Neural cell (in vitro differentiated cells): Measurements from ENCODE around the gene ADGRB2. TPM values are rescaled to one million over a fixed set of nuclear protein-coding genes. Genes with fewer than 3 reads are reported as not detected.

Experiments
- H2AFZ ChIP-seq: fragments of 200-600, 300-800 bp; sonication (generic), shearing (Covaris generic); 2 replicates; pipeline ENCODE4 v1.6.0; 2014; ENCODE audit warnings: low read depth, mild to moderate bottlenecking, antibody characterized with exemption, low read length, moderate library complexity
- H3F3A ChIP-seq: fragments of 200-600 bp; shearing (Covaris generic); 2 replicates; pipeline ENCODE4 v1.6.1; 2016; ENCODE audit warnings: mild to moderate bottlenecking, moderate library complexity, mixed read lengths, antibody characterized with exemption, low read length; ENCODE audit not compliant: insufficient read depth, poor library complexity, severe bottlenecking
- H3K27ac ChIP-seq: fragments of 200-600, 300-800 bp; sonication (generic), shearing (Covaris generic); 2 replicates; pipeline ENCODE4 v1.5.1; 2014; ENCODE audit warnings: mild to moderate bottlenecking, low read length, moderate library complexity
- H3K27me3 ChIP-seq: fragments of 300-800, 200-600 bp; sonication (generic), shearing (Covaris generic); 2 replicates; pipeline ENCODE4 v1.6.0; 2014; ENCODE audit warnings: mild to moderate bottlenecking, low read depth, low read length, moderate library complexity; ENCODE audit not compliant: insufficient read depth
- H3K36me3 ChIP-seq: fragments of 300-800, 200-600 bp; sonication (generic), shearing (Covaris generic); 2 replicates; pipeline ENCODE4 v1.5.1; 2014; ENCODE audit warnings: mild to moderate bottlenecking, antibody characterized with exemption, low read length, moderate library complexity; ENCODE audit not compliant: insufficient read depth
- H3K4me2 ChIP-seq: fragments of 300-800, 200-600 bp; sonication (generic), shearing (Covaris generic); 2 replicates; pipeline ENCODE4 v1.6.0; 2014; ENCODE audit warnings: mild to moderate bottlenecking, low read length
- H3K4me3 ChIP-seq: fragments of 300-800, 200-600 bp; sonication (generic), shearing (Covaris generic); 2 replicates; pipeline ENCODE4 v1.5.1; 2014; ENCODE audit warnings: mild to moderate bottlenecking, low read length, moderate library complexity
- H3K79me2 ChIP-seq: fragments of 200-600 bp; shearing (Covaris generic); replicated peaks from 2 replicates; pipeline ENCODE4 v1.6.0; 2014; ENCODE audit warnings: mild to moderate bottlenecking, low read length, moderate library complexity; ENCODE audit not compliant: insufficient read depth
- H3K9ac ChIP-seq: fragments of 300-800, 200-600 bp; sonication (generic), shearing (Covaris generic); 2 replicates; pipeline ENCODE4 v1.6.1; 2016; ENCODE audit warnings: mild to moderate bottlenecking, low read length, mixed read lengths
- H3K9me2 ChIP-seq: fragments of 200-600 bp; shearing (Covaris generic); 2 replicates; pipeline ENCODE4 v1.6.1; 2016; ENCODE audit warnings: mild to moderate bottlenecking, low read length, mixed read lengths; ENCODE audit not compliant: insufficient read depth
- H3K9me3 ChIP-seq: fragments of 200-600, 300-800 bp; sonication (generic), shearing (Covaris generic); 2 replicates; pipeline ENCODE4 v1.6.1; 2016; ENCODE audit warnings: mild to moderate bottlenecking, mixed run types, low read length, moderate library complexity, mixed read lengths
- H4K20me1 ChIP-seq: fragments of 200-600 bp; shearing (Covaris generic); 2 replicates; pipeline ENCODE4 v1.6.1; 2016; ENCODE audit warnings: mild to moderate bottlenecking, mixed run types; ENCODE audit not compliant: insufficient read depth
- EP300 ChIP-seq: fragments of 450-650 bp; conservative IDR thresholded peaks from 2 replicates; pipeline ENCODE4 v1.6.1; 2014; ENCODE audit warnings: antibody characterized with exemption, mild to moderate bottlenecking, moderate library complexity; ENCODE audit not compliant: poor library complexity, severe bottlenecking
- EZH2 ChIP-seq: fragments of 200-600, 300-800 bp; shearing (Covaris generic), sonication (generic); IDR thresholded peaks from 2 replicates; pipeline ENCODE4 v1.6.1; 2014; ENCODE audit warnings: antibody characterized with exemption, low read length, borderline replicate concordance, mild to moderate bottlenecking; ENCODE audit not compliant: insufficient read depth, poor library complexity, severe bottlenecking
- MXI1 ChIP-seq: fragments of 450-650 bp; conservative IDR thresholded peaks from 2 replicates; pipeline ENCODE4 v1.6.1; 2014; ENCODE audit warnings: antibody characterized with exemption, mild to moderate bottlenecking; ENCODE audit not compliant: poor library complexity, severe bottlenecking
- POLR2AphosphoS5 ChIP-seq: IDR thresholded peaks from 2 replicates; pipeline ENCODE4 v1.6.1; 2012
- RAD21 ChIP-seq: fragments of 450-650 bp; conservative IDR thresholded peaks from 2 replicates; pipeline ENCODE4 v1.6.1; 2014; ENCODE audit warnings: antibody characterized with exemption, mild to moderate bottlenecking, moderate library complexity
- SMC3 ChIP-seq: fragments of 450-650 bp; conservative IDR thresholded peaks from 2 replicates; pipeline ENCODE4 v1.6.1; 2014; ENCODE audit warnings: antibody characterized with exemption, mild to moderate bottlenecking, moderate library complexity; ENCODE audit not compliant: poor library complexity
- TAF1 ChIP-seq: IDR thresholded peaks from 2 replicates; pipeline ENCODE4 v1.6.1; 2012; ENCODE audit warnings: low read depth
- polyA plus RNA-seq: library from polyadenylated mRNA; depleted of rRNA; stranded (reverse); fragments of >200 nt; gene quantifications from 2 replicates; pipeline ENCODE4 v1.2.3, GENCODE V29; 2014
- TF ChIP-seq, protein P1 (sequence below): fragments of 450-650 bp; IDR thresholded peaks from 2 replicates; pipeline ENCODE4 v1.5.1; 2014; ENCODE audit warnings: antibody characterized with exemption, mild to moderate bottlenecking, moderate library complexity; ENCODE audit not compliant: poor library complexity, severe bottlenecking
- TF ChIP-seq, protein P2 (sequence below): IDR thresholded peaks from 2 replicates; pipeline ENCODE4 v1.6.1; 2012; ENCODE audit warnings: borderline replicate concordance

Gene ADGRB2
- polyA plus RNA-seq, 1 donor from 2014 or later: 45.0 TPM

DNA sequence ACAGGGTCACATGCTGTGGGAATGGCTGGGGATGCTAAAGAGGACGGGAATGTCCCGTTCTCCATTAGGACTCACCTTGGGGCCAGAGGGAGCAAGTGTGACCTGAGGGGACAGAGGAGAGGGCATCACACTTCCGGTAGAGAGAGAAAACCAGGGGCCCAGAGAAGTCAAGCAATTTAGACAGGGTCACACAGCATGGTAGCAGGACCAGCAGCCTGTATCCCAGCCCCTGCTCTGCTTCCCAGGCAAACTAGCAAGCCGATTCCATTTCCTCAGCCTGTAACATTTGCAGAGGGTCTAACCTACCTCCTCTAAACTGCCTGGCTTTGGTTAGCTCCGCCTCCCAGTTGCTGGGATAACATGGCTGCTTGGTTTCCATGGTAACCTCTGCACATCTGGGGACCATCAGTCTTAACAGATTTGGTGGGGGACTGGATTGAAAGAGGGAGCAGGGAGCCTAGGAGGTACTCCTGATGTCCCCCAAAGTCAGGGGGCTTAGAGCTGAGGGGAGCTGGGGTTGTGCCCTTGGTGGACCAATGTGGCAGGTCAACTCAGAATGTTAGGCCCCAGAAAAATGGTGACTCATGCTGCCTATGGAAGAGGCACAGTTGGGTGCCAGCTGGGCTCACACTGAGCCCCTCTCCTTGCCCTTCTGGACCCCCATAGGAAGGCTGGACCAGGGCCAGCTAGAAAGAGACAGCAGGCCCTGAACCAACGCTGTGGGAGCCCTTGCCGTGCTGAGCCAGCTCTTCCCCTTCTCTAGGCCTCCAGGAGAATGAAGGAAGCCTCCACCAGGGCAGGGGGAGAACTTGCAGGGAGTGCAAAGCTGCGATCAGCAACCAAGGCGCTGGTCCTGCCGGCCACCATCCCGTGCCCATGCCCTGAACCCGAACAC, 69.8 kb downstream of the ADGRB2 start:
- Histone ChIP-seq H3K79me2 (no peaks in the 10 kb centered on the region), H3K4me2 (no peak overlapping the region), H3K9ac (no peak overlapping the region), H3F3A (no peaks in the 10 kb centered on the region), H2AFZ (no peak overlapping the region), H3K9me2 (no peaks in the 10 kb centered on the region), H3K36me3 (no peaks in the 10 kb centered on the region), H3K4me3 (no peak overlapping the region), H3K9me3 (no peaks in the 10 kb centered on the region), H3K27me3 (no peaks in the 10 kb centered on the region), H4K20me1 (no peaks in the 10 kb centered on the region), H3K27ac (no peak overlapping the region)
- no peak for TF ChIP-seq RAD21
- no peak for TF ChIP-seq MXI1
- TF ChIP-seq, protein P1, sequence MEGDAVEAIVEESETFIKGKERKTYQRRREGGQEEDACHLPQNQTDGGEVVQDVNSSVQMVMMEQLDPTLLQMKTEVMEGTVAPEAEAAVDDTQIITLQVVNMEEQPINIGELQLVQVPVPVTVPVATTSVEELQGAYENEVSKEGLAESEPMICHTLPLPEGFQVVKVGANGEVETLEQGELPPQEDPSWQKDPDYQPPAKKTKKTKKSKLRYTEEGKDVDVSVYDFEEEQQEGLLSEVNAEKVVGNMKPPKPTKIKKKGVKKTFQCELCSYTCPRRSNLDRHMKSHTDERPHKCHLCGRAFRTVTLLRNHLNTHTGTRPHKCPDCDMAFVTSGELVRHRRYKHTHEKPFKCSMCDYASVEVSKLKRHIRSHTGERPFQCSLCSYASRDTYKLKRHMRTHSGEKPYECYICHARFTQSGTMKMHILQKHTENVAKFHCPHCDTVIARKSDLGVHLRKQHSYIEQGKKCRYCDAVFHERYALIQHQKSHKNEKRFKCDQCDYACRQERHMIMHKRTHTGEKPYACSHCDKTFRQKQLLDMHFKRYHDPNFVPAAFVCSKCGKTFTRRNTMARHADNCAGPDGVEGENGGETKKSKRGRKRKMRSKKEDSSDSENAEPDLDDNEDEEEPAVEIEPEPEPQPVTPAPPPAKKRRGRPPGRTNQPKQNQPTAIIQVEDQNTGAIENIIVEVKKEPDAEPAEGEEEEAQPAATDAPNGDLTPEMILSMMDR: no peak
- no peak for TF ChIP-seq TAF1
- TF ChIP-seq POLR2AphosphoS5: no peak
- TF ChIP-seq, protein P2, sequence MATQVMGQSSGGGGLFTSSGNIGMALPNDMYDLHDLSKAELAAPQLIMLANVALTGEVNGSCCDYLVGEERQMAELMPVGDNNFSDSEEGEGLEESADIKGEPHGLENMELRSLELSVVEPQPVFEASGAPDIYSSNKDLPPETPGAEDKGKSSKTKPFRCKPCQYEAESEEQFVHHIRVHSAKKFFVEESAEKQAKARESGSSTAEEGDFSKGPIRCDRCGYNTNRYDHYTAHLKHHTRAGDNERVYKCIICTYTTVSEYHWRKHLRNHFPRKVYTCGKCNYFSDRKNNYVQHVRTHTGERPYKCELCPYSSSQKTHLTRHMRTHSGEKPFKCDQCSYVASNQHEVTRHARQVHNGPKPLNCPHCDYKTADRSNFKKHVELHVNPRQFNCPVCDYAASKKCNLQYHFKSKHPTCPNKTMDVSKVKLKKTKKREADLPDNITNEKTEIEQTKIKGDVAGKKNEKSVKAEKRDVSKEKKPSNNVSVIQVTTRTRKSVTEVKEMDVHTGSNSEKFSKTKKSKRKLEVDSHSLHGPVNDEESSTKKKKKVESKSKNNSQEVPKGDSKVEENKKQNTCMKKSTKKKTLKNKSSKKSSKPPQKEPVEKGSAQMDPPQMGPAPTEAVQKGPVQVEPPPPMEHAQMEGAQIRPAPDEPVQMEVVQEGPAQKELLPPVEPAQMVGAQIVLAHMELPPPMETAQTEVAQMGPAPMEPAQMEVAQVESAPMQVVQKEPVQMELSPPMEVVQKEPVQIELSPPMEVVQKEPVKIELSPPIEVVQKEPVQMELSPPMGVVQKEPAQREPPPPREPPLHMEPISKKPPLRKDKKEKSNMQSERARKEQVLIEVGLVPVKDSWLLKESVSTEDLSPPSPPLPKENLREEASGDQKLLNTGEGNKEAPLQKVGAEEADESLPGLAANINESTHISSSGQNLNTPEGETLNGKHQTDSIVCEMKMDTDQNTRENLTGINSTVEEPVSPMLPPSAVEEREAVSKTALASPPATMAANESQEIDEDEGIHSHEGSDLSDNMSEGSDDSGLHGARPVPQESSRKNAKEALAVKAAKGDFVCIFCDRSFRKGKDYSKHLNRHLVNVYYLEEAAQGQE: no peak
- TF ChIP-seq SMC3: no peak
- no peak for TF ChIP-seq EZH2
- TF ChIP-seq EP300: no peak

DNA sequence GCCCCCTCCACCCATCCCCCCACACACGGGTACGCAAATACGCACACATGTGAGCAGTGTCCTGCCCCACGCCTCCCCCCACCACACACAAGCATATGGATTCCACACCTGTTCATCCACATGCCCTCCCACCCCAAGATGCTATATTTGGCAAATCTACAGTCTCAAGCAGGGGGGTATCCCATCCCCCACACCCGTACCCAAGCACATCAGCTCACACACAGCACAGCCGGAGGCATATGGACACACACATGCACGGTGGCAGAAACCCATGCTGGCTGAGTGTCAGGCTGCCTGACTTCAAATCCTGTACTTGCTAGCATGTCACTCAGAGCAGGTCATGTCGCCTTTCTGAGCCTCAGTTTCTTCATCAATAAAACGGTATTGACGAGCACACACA, 70.9 kb downstream of the ADGRB2 start:
- H3K9me2 ChIP-seq: no peaks in the 10 kb centered on the region
- H3K79me2 ChIP-seq: no peaks in the 10 kb centered on the region
- no peak overlapping the region for H3K27ac ChIP-seq
- H3F3A ChIP-seq: no peaks in the 10 kb centered on the region
- H3K27me3 ChIP-seq: no peaks in the 10 kb centered on the region
- no peaks in the 10 kb centered on the region for H4K20me1 ChIP-seq
- H3K36me3 ChIP-seq: no peaks in the 10 kb centered on the region
- no peak overlapping the region for H3K4me3 ChIP-seq
- H3K4me2 ChIP-seq: no peak overlapping the region
- H2AFZ ChIP-seq: no peak overlapping the region
- no peaks in the 10 kb centered on the region for H3K9me3 ChIP-seq
- peak overlapping the region; percentile 20 for H3K9ac ChIP-seq
- TF ChIP-seq EZH2: no peak
- no peak for TF ChIP-seq POLR2AphosphoS5
- TF ChIP-seq RAD21: no peak
- no peak for TF ChIP-seq MXI1
- TF ChIP-seq TAF1: no peak
- TF ChIP-seq, protein P2: no peak
- no peak for TF ChIP-seq EP300
- TF ChIP-seq, protein P1: no peak
- TF ChIP-seq SMC3: no peak
